Astrocyte of the cerebellum (primary cell): ENCODE measurements around the gene USP3.
"Not testable (repeated sequence)": the region's sequence is repeated elsewhere in the genome, so short reads cannot be mapped to it uniquely, and the experiment has no call there.

Experiments
- DNase-seq: peaks from one replicate; pipeline ENCODE4 v3.0.0-alpha.2; 2011; ENCODE audit warnings: low read depth
- H3K4me3 ChIP-seq: 2 replicates; pipeline ENCODE4 v1.5.1; 2011; ENCODE audit warnings: mild to moderate bottlenecking, low read depth, low read length, moderate library complexity
- in situ Hi-C: cut with HindIII; loops from 2 replicates; pipeline ENCODE4 v1.10.0; 2017; ENCODE audit warnings: low sequenced_read_pairs
- TF ChIP-seq, protein P1 (sequence below): IDR thresholded peaks from 2 replicates; pipeline ENCODE4 v1.5.1; 2012; ENCODE audit warnings: low read length, low read depth, moderate library complexity, mild to moderate bottlenecking; ENCODE audit errors: missing control alignments

USP3 gene

DNA sequence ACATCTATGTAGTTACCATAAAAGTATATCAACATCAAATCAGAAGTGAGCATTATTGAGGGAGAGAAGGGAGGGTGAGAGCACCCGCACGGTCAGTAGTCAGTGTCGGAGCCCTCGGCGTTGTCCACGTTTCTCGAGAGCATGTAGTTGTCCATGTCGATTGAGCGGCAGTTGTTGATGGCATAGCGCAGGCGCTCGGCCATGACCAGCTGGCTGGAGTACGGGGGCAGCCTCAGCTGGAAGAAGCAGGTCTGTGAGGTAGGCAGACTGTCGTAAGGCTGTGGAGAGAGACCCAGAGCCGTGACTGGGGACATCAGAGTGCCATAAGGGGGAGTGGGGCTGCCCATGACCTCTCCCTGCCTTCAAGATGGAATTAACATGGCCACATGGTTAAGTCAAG is 104.6 kb downstream of the USP3 start:
- TF ChIP-seq, protein P1, sequence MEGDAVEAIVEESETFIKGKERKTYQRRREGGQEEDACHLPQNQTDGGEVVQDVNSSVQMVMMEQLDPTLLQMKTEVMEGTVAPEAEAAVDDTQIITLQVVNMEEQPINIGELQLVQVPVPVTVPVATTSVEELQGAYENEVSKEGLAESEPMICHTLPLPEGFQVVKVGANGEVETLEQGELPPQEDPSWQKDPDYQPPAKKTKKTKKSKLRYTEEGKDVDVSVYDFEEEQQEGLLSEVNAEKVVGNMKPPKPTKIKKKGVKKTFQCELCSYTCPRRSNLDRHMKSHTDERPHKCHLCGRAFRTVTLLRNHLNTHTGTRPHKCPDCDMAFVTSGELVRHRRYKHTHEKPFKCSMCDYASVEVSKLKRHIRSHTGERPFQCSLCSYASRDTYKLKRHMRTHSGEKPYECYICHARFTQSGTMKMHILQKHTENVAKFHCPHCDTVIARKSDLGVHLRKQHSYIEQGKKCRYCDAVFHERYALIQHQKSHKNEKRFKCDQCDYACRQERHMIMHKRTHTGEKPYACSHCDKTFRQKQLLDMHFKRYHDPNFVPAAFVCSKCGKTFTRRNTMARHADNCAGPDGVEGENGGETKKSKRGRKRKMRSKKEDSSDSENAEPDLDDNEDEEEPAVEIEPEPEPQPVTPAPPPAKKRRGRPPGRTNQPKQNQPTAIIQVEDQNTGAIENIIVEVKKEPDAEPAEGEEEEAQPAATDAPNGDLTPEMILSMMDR: no peak
- H3K4me3 ChIP-seq: no peak overlapping the region
- no peak for DNase-seq
- in situ Hi-C loops: no loop called here

DNA sequence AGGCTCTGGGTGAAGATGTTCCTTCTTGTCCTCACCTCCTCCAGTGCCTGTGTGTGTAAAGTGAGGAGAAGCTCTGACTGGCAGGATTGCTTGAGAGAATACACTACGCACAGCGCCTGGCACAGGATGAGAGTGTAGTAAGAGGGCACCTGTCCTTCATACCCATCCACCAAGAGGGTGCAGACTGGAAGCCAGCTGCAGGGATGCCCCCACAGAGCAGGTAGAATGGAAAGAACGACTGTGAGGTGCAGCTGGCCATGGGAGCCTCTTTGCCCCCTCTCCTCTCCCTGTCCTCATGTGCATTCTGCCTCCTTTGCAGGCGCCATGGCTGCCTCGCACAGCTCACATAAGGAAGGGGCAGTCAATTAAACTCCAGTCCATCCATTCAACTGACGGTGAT is 105.1 kb downstream of the USP3 start:
- no peak for DNase-seq
- in situ Hi-C loops: no loop called here
- no peak overlapping the region for H3K4me3 ChIP-seq
- TF ChIP-seq, protein P1: no peak

DNA sequence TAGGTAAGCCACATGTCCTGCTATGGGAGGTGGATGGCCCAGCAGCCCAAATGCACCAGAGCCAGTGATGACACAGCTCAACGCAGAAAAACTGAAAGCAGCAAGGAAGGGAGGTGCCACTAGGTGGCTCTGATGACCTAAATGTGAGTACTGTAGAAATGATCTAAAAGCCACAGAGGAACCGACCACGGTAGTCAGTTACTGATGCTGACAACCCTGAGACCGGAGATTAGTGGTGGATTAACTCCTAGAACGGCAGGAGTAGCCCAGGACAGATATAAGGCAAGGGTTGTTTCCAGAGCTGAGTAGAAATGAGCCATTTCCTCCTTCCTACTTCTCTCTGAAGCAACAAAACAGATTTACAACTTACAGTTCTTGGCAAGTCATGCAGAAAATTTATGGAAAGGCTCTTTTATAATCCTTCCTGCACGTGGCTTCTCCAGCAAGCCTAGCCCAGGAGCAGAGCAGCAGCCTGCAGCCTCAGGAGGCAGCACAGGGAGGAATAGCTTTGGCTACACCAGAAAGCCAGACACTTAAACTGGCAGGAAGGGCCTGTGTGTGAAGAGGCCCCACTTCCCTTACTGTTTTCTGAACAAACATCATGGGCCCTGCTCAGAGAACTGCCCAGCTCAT is 105.9 kb downstream of the USP3 start:
- TF ChIP-seq, protein P1: peak; percentile 87
- H3K4me3 ChIP-seq: no peak overlapping the region
- peak; percentile 65 for DNase-seq
- in situ Hi-C loops: no loop called here

DNA sequence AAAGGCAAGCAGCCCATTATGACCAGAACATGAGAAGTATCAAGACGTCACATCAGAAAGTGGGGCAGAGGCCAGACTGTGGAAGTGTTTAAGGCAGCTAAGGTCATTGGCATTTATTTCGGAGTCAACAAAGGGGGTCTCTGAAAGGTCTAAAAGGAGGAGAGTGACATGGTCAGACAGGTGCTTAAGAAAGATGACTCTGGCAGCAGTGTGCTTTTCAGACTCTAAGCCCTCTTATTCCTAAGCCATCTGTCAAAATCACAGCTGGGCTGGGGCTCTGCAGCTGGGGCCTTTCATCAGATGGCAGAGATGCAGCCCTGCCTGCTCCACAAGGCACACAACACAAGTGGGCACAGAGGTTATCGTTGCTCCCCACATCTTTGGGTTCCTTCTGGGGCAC is 106.8 kb downstream of the USP3 start:
- in situ Hi-C loops: no loop called here
- TF ChIP-seq, protein P1: no peak
- no peak overlapping the region for H3K4me3 ChIP-seq
- no peak for DNase-seq

DNA sequence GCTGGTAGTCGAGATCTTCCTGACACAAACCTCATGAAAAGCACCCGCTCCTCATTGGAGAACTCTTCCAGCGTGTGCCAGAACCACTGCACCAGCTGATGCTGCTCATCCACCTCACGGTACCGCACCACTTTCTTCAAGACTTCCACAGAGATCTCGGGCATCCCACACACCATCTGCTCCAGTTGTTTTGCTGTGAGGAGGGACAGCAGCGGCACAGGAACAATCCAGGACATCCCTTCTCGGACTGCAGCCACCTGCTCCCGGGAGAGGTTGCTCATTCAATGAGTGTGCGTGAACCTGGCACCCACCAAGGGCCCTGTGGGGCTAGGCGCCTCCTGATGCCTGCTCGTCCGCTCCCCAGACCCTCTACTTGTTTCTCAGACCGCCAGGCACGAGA is 107.9 kb downstream of the USP3 start:
- TF ChIP-seq, protein P1: no peak
- no peak overlapping the region for H3K4me3 ChIP-seq
- DNase-seq: no peak
- in situ Hi-C loops: no loop called here

DNA sequence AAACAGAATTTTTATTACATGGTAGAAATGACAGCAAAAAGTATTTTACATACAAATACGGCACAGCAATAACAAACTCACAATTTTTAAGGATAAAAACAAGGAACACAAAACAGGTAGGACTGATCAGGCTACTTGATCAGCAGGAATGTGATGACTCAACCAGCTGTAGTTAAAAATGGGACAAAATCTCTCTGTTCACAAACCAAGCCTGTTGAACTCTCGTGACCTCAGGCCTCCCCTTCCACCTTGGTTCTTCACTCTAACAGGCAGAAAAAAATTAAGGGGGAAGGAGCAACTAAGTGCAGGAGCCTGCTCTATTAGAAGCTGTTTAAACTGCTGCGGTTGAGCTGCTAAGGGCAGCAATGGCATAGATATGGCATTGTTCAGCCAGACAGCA is 111.5 kb downstream of the USP3 start:
- no peak for DNase-seq
- TF ChIP-seq, protein P1: no peak
- H3K4me3 ChIP-seq: no peak overlapping the region
- in situ Hi-C loops: no loop called here

DNA sequence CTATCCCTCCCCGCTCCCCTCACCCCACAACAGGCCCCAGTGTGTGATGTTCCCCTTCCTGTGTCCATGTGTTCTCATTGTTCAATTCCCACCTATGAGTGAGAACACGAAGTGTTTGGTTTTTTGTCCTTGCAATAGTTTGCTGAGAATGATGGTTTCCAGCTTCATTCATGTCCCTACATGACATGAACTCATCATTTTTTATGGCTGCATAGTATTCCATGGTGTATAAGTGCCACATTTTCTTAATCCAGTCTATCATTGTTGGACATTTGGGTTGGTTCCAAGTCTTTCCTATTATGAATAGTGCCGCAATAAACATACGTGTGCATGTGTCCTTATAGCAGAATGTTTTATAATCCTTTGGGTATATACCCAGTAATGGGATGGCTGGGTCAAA is 112.8 kb downstream of the USP3 start:
- H3K4me3 ChIP-seq, in situ Hi-C loops, DNase-seq: not testable (repeated sequence)

DNA sequence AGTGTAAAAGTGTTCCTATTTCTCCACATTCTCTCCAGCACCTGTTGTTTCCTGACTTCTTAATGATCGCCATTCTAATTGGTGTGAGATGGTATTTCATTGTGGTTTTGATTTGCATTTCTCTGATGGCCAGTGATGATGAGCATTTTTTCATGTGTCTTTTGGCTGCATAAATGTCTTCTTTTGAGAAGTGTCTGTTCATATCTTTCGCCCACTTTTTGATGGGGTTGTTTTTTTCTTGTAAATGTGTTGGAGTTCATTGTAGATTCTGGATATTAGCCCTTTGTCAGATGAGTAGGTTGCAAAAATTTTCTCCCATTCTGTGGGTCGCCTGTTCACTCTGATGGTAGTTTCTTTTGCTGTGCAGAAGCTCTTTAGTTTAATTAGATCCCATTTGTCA is 113.2 kb downstream of the USP3 start:
- in situ Hi-C loops, H3K4me3 ChIP-seq: not testable (repeated sequence)

DNA sequence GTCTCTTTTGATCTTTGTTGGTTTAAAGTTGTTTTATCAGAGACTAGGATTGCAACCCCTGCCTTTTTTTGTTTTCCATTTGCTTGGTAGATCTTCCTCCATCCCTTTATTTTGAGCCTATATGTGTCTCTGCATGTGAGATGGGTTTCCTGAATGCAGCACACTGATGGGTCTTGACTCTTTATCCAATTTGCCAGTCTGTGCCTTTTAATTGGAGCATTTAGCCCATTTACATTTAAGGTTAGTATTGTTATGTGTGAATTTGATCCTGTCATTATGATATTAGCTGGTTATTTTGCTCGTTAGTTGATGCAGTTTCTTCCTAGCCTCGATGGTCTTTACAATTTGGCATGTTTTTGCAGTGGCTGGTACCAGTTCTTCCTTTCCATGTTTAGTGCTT is 116.4 kb downstream of the USP3 start:
- in situ Hi-C loops, DNase-seq, H3K4me3 ChIP-seq: not testable (repeated sequence)

More for the DNA sequence above, 113.2 kb downstream of the USP3 start:
- not testable (repeated sequence) for DNase-seq
